AG10803 (cell line): Measurements from ENCODE around the gene SIDT2.

ENCODE experiments used
- DNase-seq: peaks from one replicate; pipeline ENCODE4 v3.0.0; 2010; ENCODE audit warnings: low read depth
- H3K4me3 ChIP-seq: 2 replicates; pipeline ENCODE4 v1.5.1; 2011; ENCODE audit warnings: mild to moderate bottlenecking, low read length, control low read depth
- TF ChIP-seq, protein P1 (sequence below): conservative IDR thresholded peaks from 2 replicates; pipeline ENCODE4 v1.5.1; 2011; ENCODE audit warnings: mild to moderate bottlenecking, low read length, control low read depth, inconsistent platforms

SIDT2 gene

DNA sequence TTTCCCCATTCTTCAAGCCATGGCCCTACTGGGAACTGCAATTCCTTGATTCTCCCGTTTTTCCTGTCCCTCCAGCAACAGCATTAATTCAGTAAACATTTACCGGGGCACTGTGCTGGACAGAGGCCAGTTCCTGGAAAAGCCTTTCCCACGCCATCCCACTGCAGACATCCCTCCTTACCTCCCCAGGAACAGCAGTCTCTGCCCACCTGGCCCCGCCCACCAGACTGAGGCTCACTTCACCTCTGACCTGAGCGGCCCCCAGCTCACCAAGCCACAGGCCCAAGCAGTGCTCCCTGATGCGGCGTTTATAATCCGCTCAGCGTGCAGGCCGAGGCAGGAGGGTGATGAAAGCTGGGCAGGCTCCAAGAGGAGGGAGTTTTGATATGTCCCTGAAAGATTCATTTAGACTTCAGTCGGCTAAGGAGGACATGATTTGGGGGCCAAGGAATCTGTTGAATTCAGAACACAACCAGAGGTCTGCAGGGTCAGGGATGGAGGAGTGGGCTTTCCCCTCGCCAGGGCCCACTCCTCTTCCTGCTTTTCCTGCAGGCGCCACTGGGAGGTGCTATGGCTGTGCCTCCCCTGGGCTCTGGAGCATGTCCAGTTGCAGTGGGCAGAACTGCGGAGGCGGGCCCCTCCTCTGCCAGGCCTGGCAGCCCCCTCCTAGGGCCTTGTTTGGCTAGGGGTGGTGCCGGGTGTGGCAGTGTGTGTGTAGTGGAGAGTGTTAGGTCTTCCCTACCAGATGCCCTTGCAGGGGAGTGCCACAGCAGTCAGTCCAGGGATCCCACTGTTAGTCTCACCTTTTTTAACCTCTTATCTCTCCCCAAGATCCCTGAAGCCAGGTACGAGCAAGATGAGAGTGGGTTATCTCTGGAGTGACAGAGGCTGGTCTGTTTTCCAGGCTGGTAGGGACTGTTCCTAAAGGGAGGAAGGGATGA is 19.2 kb downstream of the SIDT2 start:
- peak overlapping the region; percentile 88 for H3K4me3 ChIP-seq
- no peak for DNase-seq
- TF ChIP-seq, protein P1, sequence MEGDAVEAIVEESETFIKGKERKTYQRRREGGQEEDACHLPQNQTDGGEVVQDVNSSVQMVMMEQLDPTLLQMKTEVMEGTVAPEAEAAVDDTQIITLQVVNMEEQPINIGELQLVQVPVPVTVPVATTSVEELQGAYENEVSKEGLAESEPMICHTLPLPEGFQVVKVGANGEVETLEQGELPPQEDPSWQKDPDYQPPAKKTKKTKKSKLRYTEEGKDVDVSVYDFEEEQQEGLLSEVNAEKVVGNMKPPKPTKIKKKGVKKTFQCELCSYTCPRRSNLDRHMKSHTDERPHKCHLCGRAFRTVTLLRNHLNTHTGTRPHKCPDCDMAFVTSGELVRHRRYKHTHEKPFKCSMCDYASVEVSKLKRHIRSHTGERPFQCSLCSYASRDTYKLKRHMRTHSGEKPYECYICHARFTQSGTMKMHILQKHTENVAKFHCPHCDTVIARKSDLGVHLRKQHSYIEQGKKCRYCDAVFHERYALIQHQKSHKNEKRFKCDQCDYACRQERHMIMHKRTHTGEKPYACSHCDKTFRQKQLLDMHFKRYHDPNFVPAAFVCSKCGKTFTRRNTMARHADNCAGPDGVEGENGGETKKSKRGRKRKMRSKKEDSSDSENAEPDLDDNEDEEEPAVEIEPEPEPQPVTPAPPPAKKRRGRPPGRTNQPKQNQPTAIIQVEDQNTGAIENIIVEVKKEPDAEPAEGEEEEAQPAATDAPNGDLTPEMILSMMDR, result peak; percentile 45

DNA sequence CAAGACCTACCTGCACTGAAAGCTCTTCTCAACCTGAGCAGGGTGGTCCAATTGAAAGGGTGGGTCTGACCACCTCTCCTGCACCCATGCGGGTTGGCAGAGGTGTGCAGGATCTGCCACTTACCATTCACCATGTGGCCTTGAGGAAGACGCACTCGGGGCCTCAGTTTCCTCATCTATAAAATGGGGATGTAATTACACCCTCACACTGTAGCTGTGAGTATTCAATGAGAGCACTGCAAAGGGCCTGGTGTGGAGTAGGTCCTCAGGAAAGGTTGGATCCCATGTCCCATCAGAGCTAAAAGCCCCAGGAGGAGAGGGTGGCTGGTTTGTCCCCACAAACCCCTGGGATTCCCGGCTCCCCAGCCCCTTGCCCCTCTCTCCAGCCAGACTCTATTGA is 20.1 kb downstream of the SIDT2 start:
- DNase-seq, result no peak
- peak overlapping the region; percentile 88 for H3K4me3 ChIP-seq
- TF ChIP-seq, protein P1, result no peak

DNA sequence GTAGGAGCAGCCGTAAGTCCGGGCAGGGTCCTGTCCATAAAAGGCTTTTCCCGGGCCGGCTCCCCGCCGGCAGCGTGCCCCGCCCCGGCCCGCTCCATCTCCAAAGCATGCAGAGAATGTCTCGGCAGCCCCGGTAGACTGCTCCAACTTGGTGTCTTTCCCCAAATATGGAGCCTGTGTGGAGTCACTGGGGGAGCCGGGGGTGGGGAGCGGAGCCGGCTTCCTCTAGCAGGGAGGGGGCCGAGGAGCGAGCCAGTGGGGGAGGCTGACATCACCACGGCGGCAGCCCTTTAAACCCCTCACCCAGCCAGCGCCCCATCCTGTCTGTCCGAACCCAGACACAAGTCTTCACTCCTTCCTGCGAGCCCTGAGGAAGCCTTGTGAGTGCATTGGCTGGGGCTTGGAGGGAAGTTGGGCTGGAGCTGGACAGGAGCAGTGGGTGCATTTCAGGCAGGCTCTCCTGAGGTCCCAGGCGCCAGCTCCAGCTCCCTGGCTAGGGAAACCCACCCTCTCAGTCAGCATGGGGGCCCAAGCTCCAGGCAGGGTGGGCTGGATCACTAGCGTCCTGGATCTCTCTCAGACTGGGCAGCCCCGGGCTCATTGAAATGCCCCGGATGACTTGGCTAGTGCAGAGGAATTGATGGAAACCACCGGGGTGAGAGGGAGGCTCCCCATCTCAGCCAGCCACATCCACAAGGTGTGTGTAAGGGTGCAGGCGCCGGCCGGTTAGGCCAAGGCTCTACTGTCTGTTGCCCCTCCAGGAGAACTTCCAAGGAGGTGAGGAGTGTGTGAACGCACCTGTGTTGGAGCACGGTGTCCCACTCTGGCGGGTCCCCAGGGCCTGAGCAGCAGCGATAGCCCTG is 20.7 kb downstream of the SIDT2 start, which contains the start of gene TAGLN:
TAGLN (plus strand) TSS at position 318 of the 863 bp plus-strand sequence. CDS start 3,644 bp downstream, outside the sequence.
- H3K4me3 ChIP-seq, result peak within 1 kb of the TSS; percentile 88
- TF ChIP-seq, protein P1, result no peak
- peak; percentile 95 for DNase-seq

DNA sequence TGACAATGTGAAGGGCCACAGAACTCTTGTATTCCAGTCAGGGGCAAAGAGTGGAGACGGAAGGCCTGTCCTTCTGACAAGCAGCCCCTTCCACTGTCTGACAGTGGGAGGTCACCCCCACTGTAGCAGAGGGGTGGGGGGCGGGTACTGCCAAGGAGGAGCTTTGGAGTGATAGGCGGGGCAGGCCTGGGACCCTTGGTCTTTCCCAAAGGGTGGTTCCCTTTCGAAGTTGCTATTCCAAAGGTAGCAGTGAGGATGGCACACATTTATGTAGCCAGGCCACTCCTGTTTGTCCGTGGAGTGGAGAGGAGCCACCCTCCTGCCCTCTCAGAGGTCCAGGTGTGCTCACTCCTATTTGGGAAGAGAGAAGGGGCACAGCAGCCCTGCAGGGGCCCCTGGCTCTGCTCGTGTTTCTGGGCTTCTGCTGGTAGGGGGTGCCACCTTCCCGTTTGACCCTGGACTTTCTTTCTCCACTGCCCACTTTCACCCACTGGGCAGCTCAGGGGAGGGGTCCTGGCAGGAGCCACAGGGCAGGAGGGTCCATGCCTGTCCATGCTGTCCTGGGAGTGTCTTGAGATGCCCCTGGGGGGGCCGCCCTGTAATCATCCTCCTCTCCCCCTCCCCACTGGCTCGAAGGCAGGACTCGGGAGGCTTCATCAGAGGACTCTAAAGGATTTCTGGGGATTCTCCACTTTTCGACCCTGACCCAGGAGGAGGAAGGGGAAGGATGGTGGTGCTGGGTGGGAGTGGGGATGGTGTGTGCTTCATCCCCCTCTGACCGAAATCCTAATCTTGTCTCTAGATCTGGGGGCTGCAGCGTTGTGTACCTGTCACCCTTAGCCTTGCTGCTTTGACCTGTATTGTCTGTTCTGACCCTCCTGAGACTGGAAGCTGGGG is 21.6 kb downstream of the SIDT2 start:
- TF ChIP-seq, protein P1, result no peak
- H3K4me3 ChIP-seq, result peak overlapping the region; percentile 88
- DNase-seq, result no peak

DNA sequence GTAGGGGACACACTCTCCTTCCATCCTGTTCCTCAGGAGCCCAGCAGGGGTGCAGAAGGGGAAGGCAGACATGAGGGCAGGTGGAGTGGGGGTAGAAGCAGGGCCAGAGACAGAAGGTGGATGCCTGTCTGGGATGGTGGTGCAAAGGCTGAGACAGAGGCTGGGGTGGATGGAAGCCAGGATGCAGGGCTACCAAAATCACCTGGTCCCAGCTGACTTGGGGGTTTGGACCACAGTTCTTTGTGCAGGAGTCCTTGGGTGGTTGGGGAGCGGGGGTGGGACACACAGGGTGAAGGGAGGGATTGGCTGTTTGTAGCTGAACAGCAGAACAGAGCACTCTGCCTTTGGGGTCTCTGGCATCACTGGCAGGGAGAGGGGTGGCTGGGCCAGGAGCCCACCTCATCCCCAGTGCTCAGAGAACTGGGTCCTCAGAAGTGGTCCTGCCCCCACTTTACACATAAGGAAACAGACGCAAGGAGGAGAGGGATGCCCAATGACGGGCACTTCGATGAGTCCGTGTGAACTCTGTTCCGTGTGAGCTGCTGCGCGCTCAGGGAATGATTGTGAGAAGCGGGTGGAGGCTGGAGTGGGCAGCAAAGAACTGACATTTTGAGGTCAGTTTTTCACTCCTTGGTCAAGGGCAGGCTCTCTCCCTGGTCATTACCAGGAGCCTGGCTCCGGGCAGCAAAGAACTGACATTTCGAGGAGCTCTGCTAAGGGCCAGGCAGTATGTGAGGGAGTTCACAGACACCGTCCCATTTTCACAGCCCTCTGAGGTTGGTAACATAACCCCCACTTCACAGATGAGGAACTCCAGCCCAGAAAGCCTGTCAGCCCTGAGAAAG is 22.5 kb downstream of the SIDT2 start:
- H3K4me3 ChIP-seq, result peak overlapping the region; percentile 88
- TF ChIP-seq, protein P1, result no peak
- no peak for DNase-seq
